ENCODE results near the gene MCTP1. TPM values are rescaled to one million over a fixed set of nuclear protein-coding genes. Genes with fewer than 3 reads are reported as not detected.

The MCTP1 gene
- total and polyA plus RNA-seq, 2 of the 8 experiments (the other 6 are each of a cell fraction or from before 2014, with no cell fraction given) = 0.56 to 3.4 TPM

DNA sequence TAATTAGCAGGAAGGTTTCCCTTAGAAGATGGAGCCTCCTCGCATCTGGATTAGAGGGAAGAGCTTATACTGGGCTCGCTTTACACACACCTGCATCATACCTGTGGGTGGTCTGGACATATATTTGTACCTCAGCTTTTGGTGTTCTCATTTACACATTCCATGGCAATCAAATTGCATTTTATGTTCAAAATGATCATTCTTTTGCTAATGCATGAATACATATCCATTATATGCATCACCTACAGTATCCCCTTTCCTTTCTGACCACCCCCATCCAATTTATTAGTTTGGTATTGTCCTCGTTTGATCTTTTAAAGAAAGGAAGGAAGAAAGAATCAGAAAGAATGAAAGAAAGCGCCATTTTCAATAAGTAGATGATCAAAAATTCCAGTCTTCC, 415.0 kb downstream of the MCTP1 start:
- no peak overlapping the region for H3K18ac ChIP-seq (ENCODE audit: extremely low read depth, low read length)
- no peak overlapping the region for H4K91ac ChIP-seq (replicated peaks; ENCODE audit: insufficient read length, low read length)
- no peak overlapping the region for H4K5ac ChIP-seq (ENCODE audit: insufficient read length, low read depth, low read length)
- H2BK120ac ChIP-seq (replicated peaks; ENCODE audit: low read depth, low read length) = no peak overlapping the region
- WGBS, 2 experiments (ENCODE audit: extremely low coverage in 1 of 2, insufficient coverage in 1 of 2, insufficient read length in 1 of 2, insufficient replicate concordance in 2 of 2, low coverage in 1 of 2, low lambda C conversion rate in 2 of 2, missing lambda C conversion rate in 1 of 2) = 89% methylated on average over 4 of the region's 4 CpGs; no CpG with 5 or more reads in 1 of the 2 experiments
- no peaks in the 10 kb centered on the region for H4K20me1 ChIP-seq (replicated peaks in 1 of 2; ENCODE audit: control insufficient read depth in 1 of 2, insufficient read depth in 2 of 2, low read length in 2 of 2)
- no peak overlapping the region for H2AK5ac ChIP-seq (ENCODE audit: low read depth, low read length)
- H2AFZ ChIP-seq (ENCODE audit: low read length) = no peak overlapping the region
- no peak overlapping the region for H3K14ac ChIP-seq (ENCODE audit: insufficient read length)
- H3K4me3 ChIP-seq (ENCODE audit: extremely low read depth in 1 of 4, insufficient read depth in 2 of 4, low read depth in 3 of 4, low read length in 4 of 4) = no peak overlapping the region
- H3K4me2 ChIP-seq (ENCODE audit: insufficient read depth in 1 of 2, low read depth in 2 of 2, low read length in 2 of 2) = no peak overlapping the region
- no peaks in the 10 kb centered on the region for H3K36me3 ChIP-seq (ENCODE audit: control insufficient read depth in 2 of 4, insufficient read depth in 4 of 4, low read length in 3 of 4)
- H2BK20ac ChIP-seq (ENCODE audit: low read length) = no peak overlapping the region
- no peak overlapping the region for H2BK15ac ChIP-seq (ENCODE audit: low read length)
- no peaks in the 10 kb centered on the region for H3K23me2 ChIP-seq (ENCODE audit: low read depth, low read length)
- no peaks in the 10 kb centered on the region for H3K79me2 ChIP-seq (ENCODE audit: control insufficient read depth in 1 of 2, insufficient read depth in 2 of 2, low read length in 2 of 2)
- H3K79me1 ChIP-seq (ENCODE audit: low read depth, low read length) = no peaks in the 10 kb centered on the region
- H2BK12ac ChIP-seq (ENCODE audit: low read depth, low read length) = no peak overlapping the region
- no peaks in the 10 kb centered on the region for H3K9me3 ChIP-seq (ENCODE audit: insufficient read depth in 2 of 2, low read depth in 1 of 2, low read length in 1 of 2)
- no peak overlapping the region for H3K23ac ChIP-seq (ENCODE audit: insufficient read length)
- no peak overlapping the region for H3K27ac ChIP-seq (ENCODE audit: low read depth, low read length)
- DNase-seq (ENCODE audit: low read depth in 1 of 2, low spot score in 2 of 2) (no peak), FAIRE-seq (no peak)
- no peak overlapping the region for H3K4ac ChIP-seq (replicated peaks; ENCODE audit: insufficient read length, low read depth, low read length)
- no peak overlapping the region for H3K9ac ChIP-seq (replicated peaks in 1 of 4; ENCODE audit: extremely low read depth in 1 of 4, low read depth in 3 of 4, low read length in 3 of 4)
- no peaks in the 10 kb centered on the region for H3K4me1 ChIP-seq (replicated peaks in 1 of 4; ENCODE audit: control insufficient read depth in 3 of 4, insufficient read depth in 4 of 4, low read length in 3 of 4)
- H2BK5ac ChIP-seq (ENCODE audit: low read depth, low read length) = no peak overlapping the region
- H3K27me3 ChIP-seq (replicated peaks in 1 of 4; ENCODE audit: control insufficient read depth in 3 of 4, extremely low read depth in 1 of 4, insufficient read depth in 3 of 4, low read length in 3 of 4) = no peaks in the 10 kb centered on the region
- H3K56ac ChIP-seq (replicated peaks; ENCODE audit: insufficient read length, low read depth, low read length) = no peak overlapping the region
- TF ChIP-seq GTF2F1 (IDR thresholded peaks at IDR 0.05; ENCODE audit: borderline replicate concordance, low read depth, low read length) = no peak
- TF ChIP-seq, protein P1, sequence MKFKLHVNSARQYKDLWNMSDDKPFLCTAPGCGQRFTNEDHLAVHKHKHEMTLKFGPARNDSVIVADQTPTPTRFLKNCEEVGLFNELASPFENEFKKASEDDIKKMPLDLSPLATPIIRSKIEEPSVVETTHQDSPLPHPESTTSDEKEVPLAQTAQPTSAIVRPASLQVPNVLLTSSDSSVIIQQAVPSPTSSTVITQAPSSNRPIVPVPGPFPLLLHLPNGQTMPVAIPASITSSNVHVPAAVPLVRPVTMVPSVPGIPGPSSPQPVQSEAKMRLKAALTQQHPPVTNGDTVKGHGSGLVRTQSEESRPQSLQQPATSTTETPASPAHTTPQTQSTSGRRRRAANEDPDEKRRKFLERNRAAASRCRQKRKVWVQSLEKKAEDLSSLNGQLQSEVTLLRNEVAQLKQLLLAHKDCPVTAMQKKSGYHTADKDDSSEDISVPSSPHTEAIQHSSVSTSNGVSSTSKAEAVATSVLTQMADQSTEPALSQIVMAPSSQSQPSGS (IDR thresholded peaks at IDR 0.05; ENCODE audit: low read length) = no peak
- TF ChIP-seq JUN (IDR thresholded peaks at IDR 0.05; ENCODE audit: low read depth, low read length) = no peak
- no peak for TF ChIP-seq TEAD4 (IDR thresholded peaks at IDR 0.05; ENCODE audit: low read depth, low read length)
- TF ChIP-seq POLR2AphosphoS5 (IDR thresholded peaks at IDR 0.05; ENCODE audit: low read depth, low read length) = no peak
- TF ChIP-seq BCL11A (IDR thresholded peaks at IDR 0.05; ENCODE audit: low read depth in 2 of 2, low read length in 2 of 2) = no peak
- POLR2A ChIA-PET (ENCODE audit: partially characterized antibody) = no interaction called here
- CTCF ChIA-PET (ENCODE audit: partially characterized antibody) = interaction anchor here (1.0 kb wide), 2 partner anchors 20 to 971 kb away, joined by 3 read pairs; no protein-coding TSS in a partner anchor
- no peak overlapping the region for H4K8ac ChIP-seq (ENCODE audit: extremely low read depth, insufficient read depth, low read length)

Data from H1 (cell line).